HG02973 (cell line): ENCODE data around the gene ADAM33.

Experiments
- ATAC-seq: cut with Tn5 transposase; IDR thresholded peaks from one replicate; pipeline ENCODE4 v1.9.1; 2021; ENCODE audit warnings: moderate library complexity; ENCODE audit not compliant: unreplicated experiment

Gene ADAM33

GRCh38 chr20:3691306-3691705, 9.5 kb upstream of the ADAM33 start:
- no peak for ATAC-seq

DNA sequence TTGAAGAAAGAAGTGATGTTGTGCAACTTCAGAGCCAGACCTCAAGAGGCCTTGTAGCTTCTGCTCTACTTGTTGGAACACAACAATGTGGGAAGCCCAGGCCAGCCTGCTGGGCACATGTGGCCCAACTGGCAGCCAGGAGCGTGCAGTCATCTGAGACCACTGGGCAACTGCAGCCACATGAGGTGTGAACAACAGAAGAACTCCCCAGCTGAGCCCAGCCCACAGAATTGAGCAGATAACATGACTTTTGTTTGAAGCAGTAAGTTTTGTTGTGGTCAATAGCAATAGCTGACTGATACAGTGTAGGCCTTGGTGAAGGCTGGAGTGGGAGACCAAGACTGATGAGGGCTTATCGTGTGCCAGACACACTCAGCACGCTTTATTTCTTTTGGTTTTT, 8.6 kb upstream of the ADAM33 start:
- ATAC-seq: no peak

- no peak for ATAC-seq
Observed at GRCh38 chr20:3689978-3690377, 8.2 kb upstream of the ADAM33 start.

- ATAC-seq: no peak
Observed at GRCh38 chr20:3687655-3688054, 5.8 kb upstream of the ADAM33 start.

GRCh38 chr20:3686867-3687321, 5.1 kb upstream of the ADAM33 start:
- ATAC-seq: no peak

DNA sequence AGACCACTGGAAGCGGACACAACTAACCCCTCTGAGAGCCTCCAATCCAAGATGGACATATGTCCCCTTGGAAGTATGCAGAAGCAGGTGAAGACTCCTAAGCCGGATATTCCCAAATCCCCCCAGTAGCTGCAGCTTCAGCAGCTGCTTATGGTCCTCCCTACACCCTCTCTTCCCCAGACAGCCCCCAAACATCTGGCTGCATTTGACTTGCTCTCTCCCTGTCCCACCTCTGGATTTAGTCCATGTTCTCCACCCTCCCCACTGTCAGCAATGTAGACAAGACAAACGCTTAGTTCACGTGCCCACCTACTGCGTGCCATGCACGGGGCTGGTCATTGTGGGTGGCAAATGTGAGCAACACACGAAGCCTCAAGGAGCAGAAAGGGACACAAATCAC, 4.6 kb upstream of the ADAM33 start:
- ATAC-seq: no peak

GRCh38 chr20:3685341-3685740, 3.5 kb upstream of the ADAM33 start:
- ATAC-seq: no peak

- no peak for ATAC-seq
Observed at GRCh38 chr20:3681352-3681930, 369 bp downstream of the ADAM33 start.

GRCh38 chr20:3680701-3681351, 984 bp downstream of the ADAM33 start:
- ATAC-seq: no peak

GRCh38 chr20:3679749-3680700, 1.8 kb downstream of the ADAM33 start:
- no peak for ATAC-seq

DNA sequence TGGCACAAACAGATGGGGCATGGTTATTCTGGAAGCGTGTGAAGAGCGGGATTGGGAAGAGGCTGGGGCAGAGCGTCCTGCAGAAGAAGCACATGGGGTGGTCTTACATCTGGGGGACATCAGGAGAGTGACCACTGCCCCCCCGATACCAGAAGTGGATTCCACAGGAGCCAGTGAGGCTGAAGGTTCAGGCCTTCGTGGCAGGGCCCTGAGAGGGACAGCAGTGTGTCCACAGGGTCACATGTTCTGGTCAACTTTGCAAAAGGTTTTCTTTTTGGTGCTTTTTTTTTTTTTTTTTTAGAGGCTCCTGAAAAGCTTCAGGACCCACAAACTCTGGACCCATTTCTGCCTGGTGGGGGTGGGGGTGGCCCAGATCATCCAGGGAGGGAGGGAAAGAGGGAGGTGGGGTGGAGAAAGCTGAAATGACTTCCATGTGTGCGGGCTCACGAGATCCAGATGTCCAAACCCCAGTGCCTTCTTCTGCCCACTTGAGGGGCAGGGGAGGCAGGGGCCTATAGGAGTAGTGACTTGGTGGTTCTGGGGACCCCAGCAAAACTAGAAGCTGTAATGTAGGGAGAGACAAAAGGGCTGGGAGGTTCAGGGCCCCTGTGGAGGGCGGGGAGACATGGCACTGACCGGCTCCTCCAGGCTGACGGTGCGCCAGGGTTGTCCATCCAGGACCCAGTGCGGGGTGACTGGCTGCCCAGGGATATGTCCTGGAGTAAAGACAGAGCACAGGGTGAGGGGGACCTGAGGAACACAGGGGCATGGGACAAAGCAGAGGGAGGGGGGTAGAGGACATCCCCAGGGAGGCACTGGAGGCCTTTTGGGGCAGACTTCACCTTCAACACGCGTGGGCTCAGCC, 2.7 kb downstream of the ADAM33 start:
- ATAC-seq: no peak

DNA sequence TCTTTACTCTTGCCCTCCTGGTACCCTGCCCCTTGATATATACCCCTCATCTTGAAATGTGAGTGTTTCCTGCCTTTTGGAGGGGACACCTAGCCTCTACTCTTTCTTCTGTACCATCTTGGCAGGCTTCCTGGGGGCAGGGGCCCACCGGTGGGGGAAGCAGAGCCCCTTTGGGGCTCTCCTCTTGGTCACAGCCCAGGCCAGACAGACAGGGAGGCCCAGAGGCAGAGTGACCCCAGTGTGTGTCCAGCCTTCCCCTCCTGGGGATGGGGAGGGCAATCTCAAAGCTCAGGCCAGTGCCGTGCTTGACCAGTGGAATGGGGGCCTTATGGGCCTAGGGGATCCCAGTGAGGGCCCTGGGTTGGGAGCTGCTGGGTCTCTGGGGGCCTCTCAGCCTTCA, 3.6 kb downstream of the ADAM33 start:
- ATAC-seq: no peak

DNA sequence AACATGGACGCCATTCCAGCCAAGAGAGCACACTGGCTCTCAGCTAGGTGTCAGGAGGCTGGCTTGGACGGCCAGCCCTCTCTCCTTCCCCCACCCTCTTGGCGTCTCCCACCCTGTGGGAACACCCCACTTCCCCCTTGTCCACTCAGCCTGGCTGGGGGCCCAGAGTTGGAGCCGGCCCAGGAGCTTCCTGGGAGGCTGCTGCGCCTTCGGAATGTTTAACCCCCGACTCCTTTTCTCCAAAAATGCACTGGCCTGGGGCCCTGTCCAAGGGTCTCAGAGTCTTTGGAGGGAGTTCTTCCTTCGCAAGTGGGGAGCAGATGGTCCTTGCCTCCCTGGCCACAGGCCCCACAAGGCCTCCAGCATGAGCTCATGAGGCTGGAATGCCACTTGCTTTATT, 4.1 kb downstream of the ADAM33 start:
- ATAC-seq: no peak

GRCh38 chr20:3674995-3675900, 6.6 kb downstream of the ADAM33 start:
- ATAC-seq: no peak

GRCh38 chr20:3674447-3674846, 7.4 kb downstream of the ADAM33 start:
- ATAC-seq: no peak

- ATAC-seq: no peak
Observed at GRCh38 chr20:3673221-3674070, 8.4 kb downstream of the ADAM33 start.

- no peak for ATAC-seq
Observed at GRCh38 chr20:3672547-3673171, 9.2 kb downstream of the ADAM33 start.

DNA sequence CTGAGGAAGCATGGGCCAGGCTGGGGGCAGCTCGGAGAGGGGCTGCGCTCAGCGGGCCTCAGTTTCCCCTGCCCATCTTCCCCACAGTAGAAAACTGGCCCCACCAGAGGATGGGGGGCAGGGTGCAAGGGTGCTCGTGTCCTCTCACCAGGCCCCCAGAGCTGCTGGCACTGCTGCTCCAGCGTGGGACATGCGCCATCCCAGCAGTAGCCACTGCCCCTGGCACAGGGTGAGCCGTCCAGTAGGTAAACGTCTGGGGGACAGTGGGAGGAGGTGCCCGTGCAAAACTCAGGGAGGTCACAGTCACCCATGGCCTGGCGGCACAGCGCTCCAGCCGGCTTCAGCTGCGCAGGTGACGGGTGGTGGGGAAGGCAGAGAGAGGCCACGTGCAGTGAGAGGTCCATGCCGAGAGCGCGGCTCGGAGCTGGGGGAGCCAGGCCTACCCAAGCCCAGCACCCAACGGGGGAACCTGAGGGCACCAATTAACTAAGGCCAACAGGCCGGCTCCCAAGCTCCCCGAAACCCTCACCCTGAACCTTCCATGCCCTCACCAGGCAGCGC, 9.7 kb downstream of the ADAM33 start:
- ATAC-seq: no peak
